ENCODE results near the gene SEC14L3.

The SEC14L3 gene

DNA sequence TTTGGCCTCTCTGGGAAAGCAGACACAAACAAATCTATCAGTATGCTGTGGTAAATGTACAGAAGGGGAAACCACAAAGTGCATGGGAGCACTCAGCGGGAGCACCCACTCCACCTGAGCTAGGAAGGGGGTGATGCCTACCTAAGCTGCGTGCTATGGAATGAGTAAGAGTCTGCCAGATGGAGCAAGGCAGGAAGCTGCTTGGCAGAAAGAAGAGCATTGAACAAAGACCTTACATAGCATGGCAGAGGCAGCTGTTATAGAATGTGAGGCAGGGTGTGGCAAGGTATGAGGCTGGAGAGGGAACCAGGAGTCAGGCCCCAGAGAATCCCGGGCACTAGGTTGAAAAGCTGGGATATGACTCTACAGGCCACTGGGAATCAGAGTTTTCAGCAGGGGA lies 60.0 kb downstream of the SEC14L3 start:
- Histone ChIP-seq H3K27me3 (ENCODE audit: control insufficient read depth in 1 of 2, insufficient read depth in 2 of 2, low read length in 2 of 2) (no peaks in the 10 kb centered on the region), H3K27ac (ENCODE audit: low read length) (no peak overlapping the region), H3K9me3 (ENCODE audit: control insufficient read depth in 2 of 2, low read length in 2 of 2) (no peaks in the 10 kb centered on the region), H3K36me3 (ENCODE audit: control insufficient read depth in 2 of 2, insufficient read depth in 2 of 2, low read length in 2 of 2) (peaks cover 23 to 33% of the 10 kb centered on the region in 2 donors), H3K4me1 (ENCODE audit: control insufficient read depth, insufficient read depth, low read length) (no peaks in the 10 kb centered on the region), H3K9ac (ENCODE audit: low read length in 2 of 2) (no peak overlapping the region), H3K4me3 (ENCODE audit: low read length in 2 of 2) (no peak overlapping the region)

All from stomach smooth muscle (tissue), 2 donors.